ENCODE measurements around the gene REEP2. TPM values are rescaled to one million over a fixed set of nuclear protein-coding genes. Genes with fewer than 3 reads are reported as not detected.

The REEP2 gene
- total RNA-seq, 1 donor from 2014 or later, result 59.2 TPM

DNA sequence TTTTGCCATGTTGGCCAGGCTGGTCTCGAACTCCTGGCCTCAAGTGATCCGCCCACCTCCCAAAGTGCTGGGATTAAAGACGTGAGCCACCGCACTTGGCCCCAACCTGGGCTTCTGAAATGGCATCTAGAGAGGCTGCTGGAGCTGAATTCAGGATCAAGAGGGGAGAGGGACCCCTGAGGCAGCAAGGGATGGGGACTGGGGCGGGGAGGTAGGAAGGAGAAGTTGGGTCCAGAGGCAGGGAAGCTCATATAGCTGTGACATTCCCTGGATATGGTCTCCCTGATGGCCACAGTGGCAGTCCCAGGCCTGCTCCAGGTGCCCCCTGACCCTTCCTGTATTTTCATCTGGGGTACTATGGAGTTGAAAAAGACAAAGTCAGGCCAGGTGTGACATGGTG lies 12.1 kb downstream of the REEP2 start:
- Mint-ChIP-seq H3K4me3 (no peak overlapping the region), H3K4me1 (peaks cover 20% of the 10 kb centered on the region), H3K36me3 (ENCODE audit: low read depth) (no peaks in the 10 kb centered on the region), H3K27ac (ENCODE audit: unreplicated experiment) (no peak overlapping the region), H3K9me3 (no peaks in the 10 kb centered on the region), H3K27me3 (ENCODE audit: low read depth) (peaks cover 3% of the 10 kb centered on the region)
- DNase-seq (ENCODE audit: low read depth, low spot score), result no peak
- TF ChIP-seq, protein P1, sequence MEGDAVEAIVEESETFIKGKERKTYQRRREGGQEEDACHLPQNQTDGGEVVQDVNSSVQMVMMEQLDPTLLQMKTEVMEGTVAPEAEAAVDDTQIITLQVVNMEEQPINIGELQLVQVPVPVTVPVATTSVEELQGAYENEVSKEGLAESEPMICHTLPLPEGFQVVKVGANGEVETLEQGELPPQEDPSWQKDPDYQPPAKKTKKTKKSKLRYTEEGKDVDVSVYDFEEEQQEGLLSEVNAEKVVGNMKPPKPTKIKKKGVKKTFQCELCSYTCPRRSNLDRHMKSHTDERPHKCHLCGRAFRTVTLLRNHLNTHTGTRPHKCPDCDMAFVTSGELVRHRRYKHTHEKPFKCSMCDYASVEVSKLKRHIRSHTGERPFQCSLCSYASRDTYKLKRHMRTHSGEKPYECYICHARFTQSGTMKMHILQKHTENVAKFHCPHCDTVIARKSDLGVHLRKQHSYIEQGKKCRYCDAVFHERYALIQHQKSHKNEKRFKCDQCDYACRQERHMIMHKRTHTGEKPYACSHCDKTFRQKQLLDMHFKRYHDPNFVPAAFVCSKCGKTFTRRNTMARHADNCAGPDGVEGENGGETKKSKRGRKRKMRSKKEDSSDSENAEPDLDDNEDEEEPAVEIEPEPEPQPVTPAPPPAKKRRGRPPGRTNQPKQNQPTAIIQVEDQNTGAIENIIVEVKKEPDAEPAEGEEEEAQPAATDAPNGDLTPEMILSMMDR (conservative IDR thresholded peaks at IDR 0.05), result no peak

DNA sequence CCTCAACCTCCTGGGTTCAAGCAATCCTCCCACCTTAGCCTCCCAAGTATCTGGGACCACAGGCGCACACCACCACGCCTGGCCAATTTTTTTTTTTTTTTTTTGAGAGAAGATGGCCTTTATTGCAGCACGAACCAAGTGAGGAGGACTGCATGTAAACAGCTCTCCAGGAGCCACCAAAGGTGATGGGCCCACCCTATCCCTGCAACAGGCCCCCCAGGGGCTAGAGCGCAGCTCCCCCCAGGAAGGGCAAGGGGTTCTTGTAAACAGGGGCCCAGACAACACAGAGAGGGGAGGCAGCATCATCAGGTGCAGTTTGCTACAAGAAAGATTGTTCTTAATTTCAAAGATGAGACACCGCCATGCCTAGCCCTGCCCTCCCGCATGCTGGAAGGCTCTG lies 13.9 kb downstream of the REEP2 start:
- Mint-ChIP-seq H3K27me3 (ENCODE audit: low read depth) (peaks cover 3% of the 10 kb centered on the region), H3K27ac (ENCODE audit: unreplicated experiment) (no peak overlapping the region), H3K9me3 (no peaks in the 10 kb centered on the region), H3K4me3 (no peak overlapping the region), H3K36me3 (ENCODE audit: low read depth) (no peaks in the 10 kb centered on the region), H3K4me1 (peaks cover 20% of the 10 kb centered on the region)
- no peak for DNase-seq (ENCODE audit: low read depth, low spot score)
- TF ChIP-seq, protein P1 (conservative IDR thresholded peaks at IDR 0.05), result no peak

- Mint-ChIP-seq H3K4me3 (no peak overlapping the region), H3K36me3 (ENCODE audit: low read depth) (no peaks in the 10 kb centered on the region), H3K27me3 (ENCODE audit: low read depth) (peaks cover 3% of the 10 kb centered on the region), H3K27ac (ENCODE audit: unreplicated experiment) (no peak overlapping the region), H3K4me1 (peaks cover 15% of the 10 kb centered on the region), H3K9me3 (no peaks in the 10 kb centered on the region)
- TF ChIP-seq, protein P1 (conservative IDR thresholded peaks at IDR 0.05), result no peak
- no peak for DNase-seq (ENCODE audit: low read depth, low spot score)
Measured at GRCh38 chr5:138453590-138453989, 14.7 kb downstream of the REEP2 start.

DNA sequence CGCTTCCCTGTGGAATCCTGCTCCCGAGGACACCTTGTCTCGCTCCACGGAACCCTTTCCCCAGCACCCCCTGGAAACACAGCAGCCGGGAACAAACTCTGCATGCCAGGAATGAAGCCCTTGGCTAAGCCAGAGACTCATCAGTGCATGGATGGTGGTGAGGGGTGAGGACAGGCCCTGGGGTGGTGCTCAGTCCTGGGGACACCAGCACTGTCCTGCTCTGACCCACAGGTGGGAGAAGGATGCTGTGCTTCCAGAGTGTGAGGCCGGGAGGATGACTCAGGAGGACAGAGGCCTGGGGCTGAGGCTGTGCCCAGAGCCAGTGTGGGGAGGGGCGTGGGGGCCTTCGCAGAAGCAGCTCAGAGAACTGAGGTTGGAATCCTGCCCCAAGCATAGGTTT lies 15.3 kb downstream of the REEP2 start:
- DNase-seq (ENCODE audit: low read depth, low spot score), result no peak
- peaks cover 9% of the 10 kb centered on the region for H3K4me1 Mint-ChIP-seq
- H3K36me3 Mint-ChIP-seq (ENCODE audit: low read depth), result no peaks in the 10 kb centered on the region
- H3K27ac Mint-ChIP-seq (ENCODE audit: unreplicated experiment), result no peak overlapping the region
- H3K27me3 Mint-ChIP-seq (ENCODE audit: low read depth), result peaks cover 3% of the 10 kb centered on the region
- H3K9me3 Mint-ChIP-seq, result no peaks in the 10 kb centered on the region
- no peak overlapping the region for H3K4me3 Mint-ChIP-seq
- TF ChIP-seq, protein P1 (conservative IDR thresholded peaks at IDR 0.05), result no peak

GRCh38 chr5:138455232-138455930 lies 16.5 kb downstream of the REEP2 start:
- Mint-ChIP-seq H3K27ac (ENCODE audit: unreplicated experiment) (peak overlapping the region; percentile 27), H3K4me3 (no peak overlapping the region), H3K4me1 (no peaks in the 10 kb centered on the region)

More at GRCh38 chr5:138455232-138455930, 16.5 kb downstream of the REEP2 start:
- peaks cover 3% of the 10 kb centered on the region for H3K27me3 Mint-ChIP-seq (ENCODE audit: low read depth)
- H3K9me3 Mint-ChIP-seq, result no peaks in the 10 kb centered on the region
- TF ChIP-seq, protein P1 (conservative IDR thresholded peaks at IDR 0.05), result no peak
- DNase-seq (ENCODE audit: low read depth, low spot score), result no peak
- no peaks in the 10 kb centered on the region for H3K36me3 Mint-ChIP-seq (ENCODE audit: low read depth)
